WTC11 (cell line): ENCODE measurements around the gene PRKCE. TPM values are rescaled to one million over a fixed set of nuclear protein-coding genes. Genes with fewer than 3 reads are reported as not detected.

Source experiments
- ATAC-seq: fragments of 200-7000 bp; cut with Tn5 transposase; 2 replicates; pipeline ENCODE4 v1.10.0; 2021; ENCODE audit warnings: mild to moderate bottlenecking, moderate library complexity
- CTCF ChIA-PET: fragments of 300-600 bp; sonication (Branson Sonifier 250); formaldehyde crosslinking; loops from one replicate; lab custom pipeline; 2021; ENCODE audit warnings: antibody characterized with exemption; lab: Charles Lee
- POLR2A ChIA-PET: fragments of 350-600 bp; sonication (Branson Sonifier 250); formaldehyde crosslinking; loops from one replicate; lab custom pipeline; 2021; ENCODE audit warnings: antibody characterized with exemption; lab: Charles Lee
- DNase-seq: peaks from one replicate; pipeline ENCODE4 v3.0.0; 2021; ENCODE audit warnings: low spot score
- H3K27ac Mint-ChIP-seq: 2 replicates; pipeline ENCODE4 v1.8.0; 2021; ENCODE audit warnings: mixed read lengths
- H3K27me3 Mint-ChIP-seq: 2 replicates; pipeline ENCODE4 v1.8.0; 2021; ENCODE audit warnings: low read depth, mild to moderate bottlenecking, moderate library complexity, mixed read lengths
- H3K36me3 Mint-ChIP-seq: 2 replicates; pipeline ENCODE4 v1.8.0; 2021; ENCODE audit warnings: mixed read lengths
- H3K4me1 Mint-ChIP-seq: 2 replicates; pipeline ENCODE4 v1.8.0; 2022; ENCODE audit warnings: mixed read lengths
- H3K4me3 Mint-ChIP-seq: 2 replicates; pipeline ENCODE4 v1.8.0; 2021; ENCODE audit warnings: mild to moderate bottlenecking, moderate library complexity, mixed read lengths
- H3K9me3 Mint-ChIP-seq: 2 replicates; pipeline ENCODE4 v1.8.0; 2021; ENCODE audit warnings: mixed read lengths
- ATF6 ChIP-seq: sonication (generic); formaldehyde crosslinking; IDR thresholded peaks from 2 replicates; pipeline ENCODE4 v1.8.1; 2023; ENCODE audit warnings: mild to moderate bottlenecking, missing genetic modification reagents
- CBFB ChIP-seq: sonication (generic); formaldehyde crosslinking; IDR thresholded peaks from 2 replicates; pipeline ENCODE4 v1.8.1; 2022; ENCODE audit warnings: mild to moderate bottlenecking, low read depth, missing genetic modification reagents
- CTCF ChIP-seq: fragments of 200-600 bp; IDR thresholded peaks from 2 replicates; pipeline ENCODE4 v1.8.0; 2022; ENCODE audit warnings: antibody characterized with exemption
- E2F4 ChIP-seq: sonication (generic); formaldehyde crosslinking; IDR thresholded peaks from 2 replicates; pipeline ENCODE4 v1.8.1; 2022; ENCODE audit warnings: low read depth, mild to moderate bottlenecking, moderate library complexity, missing genetic modification reagents, borderline replicate concordance
- ELF4 ChIP-seq: sonication (generic); formaldehyde crosslinking; IDR thresholded peaks from 2 replicates; pipeline ENCODE4 v1.8.1; 2022; ENCODE audit warnings: low read depth, mild to moderate bottlenecking, moderate library complexity, missing genetic modification reagents
- FOXK1 ChIP-seq: sonication (generic); formaldehyde crosslinking; IDR thresholded peaks from 2 replicates; pipeline ENCODE4 v1.8.0; 2022; ENCODE audit warnings: mild to moderate bottlenecking, moderate library complexity, missing genetic modification reagents
- GABPB1 ChIP-seq: sonication (generic); formaldehyde crosslinking; IDR thresholded peaks from 2 replicates; pipeline ENCODE4 v1.8.1; 2023; ENCODE audit warnings: mild to moderate bottlenecking, missing genetic modification reagents
- GTF2I ChIP-seq: fragments of 250-450 bp; sonication (Bioruptor Pico); conservative IDR thresholded peaks from 2 replicates; pipeline ENCODE4 v1.4.0; 2021; ENCODE audit warnings: mild to moderate bottlenecking
- HMGA2 ChIP-seq: fragments of 250-450 bp; sonication (Bioruptor Pico); IDR thresholded peaks from 2 replicates; pipeline ENCODE4 v1.4.0; 2021; ENCODE audit warnings: mild to moderate bottlenecking, moderate library complexity
- NR3C1 ChIP-seq: sonication (generic); formaldehyde crosslinking; conservative IDR thresholded peaks from 2 replicates; pipeline ENCODE4 v1.8.1; 2023; ENCODE audit warnings: low read depth, mild to moderate bottlenecking, missing genetic modification reagents
- TEAD1 ChIP-seq: sonication (generic); formaldehyde crosslinking; IDR thresholded peaks from 2 replicates; pipeline ENCODE4 v1.8.0; 2022; ENCODE audit warnings: mild to moderate bottlenecking, missing genetic modification reagents
- TP53 ChIP-seq: sonication (generic); formaldehyde crosslinking; IDR thresholded peaks from 2 replicates; pipeline ENCODE4 v1.8.1; 2023; ENCODE audit warnings: mild to moderate bottlenecking, missing genetic modification reagents
- ZMAT4 ChIP-seq: fragments of 250-450 bp; sonication (Bioruptor Pico); IDR thresholded peaks from 2 replicates; pipeline ENCODE4 v1.9.0; 2021; ENCODE audit warnings: mild to moderate bottlenecking
- ZNF423 ChIP-seq: fragments of 250-450 bp; sonication (Bioruptor Pico); IDR thresholded peaks from 2 replicates; pipeline ENCODE4 v2.1.2; 2022; ENCODE audit warnings: mild to moderate bottlenecking, moderate library complexity
- ZNF425 ChIP-seq: fragments of 250-450 bp; sonication (Bioruptor Pico); conservative IDR thresholded peaks from 2 replicates; pipeline ENCODE4 v1.9.0; 2021; ENCODE audit warnings: mild to moderate bottlenecking
- total RNA-seq: library from RNA; stranded (reverse); gene quantifications from 3 replicates; pipeline ENCODE4 v1.2.3, GENCODE V29; 2021

The PRKCE gene
- total RNA-seq, 1 experiment from 2014 or later = 5.8 TPM

- DNase-seq (peak; percentile 90), ATAC-seq (peak; percentile 84)
- H3K36me3 Mint-ChIP-seq = no peaks in the 10 kb centered on the region
- H3K27ac Mint-ChIP-seq = peak overlapping the region; percentile 46; the same call in 1 of the 2 replicates
- CTCF ChIA-PET = interaction anchor here (0.6 to 2.8 kb wide), 65 partner anchors 9 to 814 kb away, joined by 3 to 41 read pairs (median 4); partner anchors contain the start of gene EPAS1
- POLR2A ChIA-PET = interaction anchor here (0.6 to 1.3 kb wide), 4 partner anchors 25 to 284 kb away, joined by 3 to 4 read pairs (median 3); no protein-coding TSS in a partner anchor
- H3K4me1 Mint-ChIP-seq = peaks cover 12% of the 10 kb centered on the region
- TF ChIP-seq GABPB1 (CRISPR knock-in tag) (0 out of 2 replicates have a peak, but pooled peaks have one; percentile 64), ZNF423 (CRISPR knock-in tag) (no peak), TP53 (no peak), CTCF (peak; percentile 75)
- no peaks in the 10 kb centered on the region for H3K9me3 Mint-ChIP-seq
- no peak overlapping the region for H3K4me3 Mint-ChIP-seq
- H3K27me3 Mint-ChIP-seq = no peaks in the 10 kb centered on the region
These were observed 411.4 kb downstream of the PRKCE start for GRCh38 chr2:46062637-46063412.

GRCh38 chr2:46064396-46064795 is 412.9 kb downstream of the PRKCE start:
- H3K4me3 Mint-ChIP-seq = no peak overlapping the region
- no peaks in the 10 kb centered on the region for H3K36me3 Mint-ChIP-seq
- no peak for TF ChIP-seq TEAD1 (CRISPR knock-in tag)
- TF ChIP-seq ATF6 (CRISPR knock-in tag) = no peak
- no peak for TF ChIP-seq CBFB (CRISPR knock-in tag)
- no peak for TF ChIP-seq TP53
- TF ChIP-seq ELF4 (CRISPR knock-in tag) = no peak
- TF ChIP-seq NR3C1 (CRISPR knock-in tag) = no peak
- no peak for TF ChIP-seq CTCF
- no peak overlapping the region for H3K27ac Mint-ChIP-seq
- no peaks in the 10 kb centered on the region for H3K9me3 Mint-ChIP-seq
- peaks cover 12% of the 10 kb centered on the region for H3K4me1 Mint-ChIP-seq
- POLR2A ChIA-PET = no interaction called here
- ATAC-seq (no peak), DNase-seq (no peak)
- CTCF ChIA-PET = interaction anchor here (2.8 kb wide), 1 partner anchor 71 kb away, joined by 41 read pairs; no protein-coding TSS in a partner anchor
- H3K27me3 Mint-ChIP-seq = no peaks in the 10 kb centered on the region

GRCh38 chr2:46065152-46065551 is 413.7 kb downstream of the PRKCE start:
- CTCF ChIA-PET = interaction anchor here (0.8 kb wide), 1 partner anchor 10 kb away, joined by 4 read pairs; no protein-coding TSS in a partner anchor
- no peaks in the 10 kb centered on the region for H3K36me3 Mint-ChIP-seq
- POLR2A ChIA-PET = no interaction called here
- ATAC-seq (no peak), DNase-seq (no peak)
- TF ChIP-seq HMGA2 (no peak), GTF2I (no peak), ZNF425 (no peak), ZMAT4 (CRISPR knock-in tag) (no peak), GABPB1 (CRISPR knock-in tag) (no peak), E2F4 (CRISPR knock-in tag) (no peak), FOXK1 (no peak)
- peaks cover 12% of the 10 kb centered on the region for H3K4me1 Mint-ChIP-seq
- no peak overlapping the region for H3K27ac Mint-ChIP-seq
- H3K27me3 Mint-ChIP-seq = no peaks in the 10 kb centered on the region
- H3K9me3 Mint-ChIP-seq = no peaks in the 10 kb centered on the region
- no peak overlapping the region for H3K4me3 Mint-ChIP-seq
